Kidney (tissue), 14 donors: ENCODE data around the gene GZMA. TPM values are rescaled to one million over a fixed set of nuclear protein-coding genes. Genes with fewer than 3 reads are reported as not detected.
A peak's percentile ranks its signal among the peaks of the same experiment; 100 is the strongest.

ENCODE experiments used
- DNase-seq, 5 donors: peaks; one replicate each; pipeline ENCODE4 v3.0.0-alpha.2; 2013 to 2020
- FAIRE-seq: peaks from 2 replicates; lab custom pipeline; 2012; peaks lifted over from hg19 to GRCh38; lab: Jason Lieb, UNC
- H3K27ac ChIP-seq, 2 donors: one replicate each; pipeline ENCODE4 v1.7.0; 2013; ENCODE audit warnings: low read depth in 2 of 2, low read length in 2 of 2, inconsistent platforms in 1 of 2
- H3K27me3 ChIP-seq: one replicate; pipeline ENCODE4 v1.7.1; 2013; ENCODE audit warnings: low read length, inconsistent platforms; ENCODE audit not compliant: control insufficient read depth, insufficient read depth
- H3K36me3 ChIP-seq, 3 donors: one replicate each; pipeline versions ENCODE4 v1.7.0 to v1.7.1; 2013; ENCODE audit warnings: low read length in 3 of 3, control low read depth in 1 of 3, inconsistent platforms in 1 of 3; ENCODE audit not compliant: insufficient read depth in 3 of 3, control insufficient read depth in 2 of 3
- H3K4me1 ChIP-seq, 3 donors: one replicate each; pipeline versions ENCODE4 v1.7.0 to v1.7.1; 2013; ENCODE audit warnings: low read length in 3 of 3, inconsistent platforms in 1 of 3, low read depth in 1 of 3; ENCODE audit not compliant: control insufficient read depth in 2 of 3, insufficient read depth in 2 of 3
- H3K4me3 ChIP-seq, 3 donors: one replicate each; pipeline versions ENCODE4 v1.7.0 to v1.8.1; 2013; ENCODE audit warnings: low read length in 3 of 3, control low read depth in 1 of 3, inconsistent platforms in 1 of 3
- H3K9ac ChIP-seq, 3 donors: one replicate each; pipeline versions ENCODE4 v1.7.0 to v1.7.1; 2013; ENCODE audit warnings: low read length in 3 of 3, control low read depth in 1 of 3, inconsistent platforms in 1 of 3
- H3K9me3 ChIP-seq, 3 donors: one replicate each; pipeline versions ENCODE4 v1.7.0 to v1.7.1; 2013; ENCODE audit warnings: low read length in 3 of 3, control low read depth in 1 of 3, inconsistent platforms in 1 of 3; ENCODE audit not compliant: control insufficient read depth in 2 of 3, insufficient read depth in 1 of 3
- intact Hi-C: fragments of 100-400 bp; cut with DNase I; formaldehyde crosslinking; loops from one replicate; pipeline ENCODE4 v1.11.1; 2022
- polyA plus RNA-seq: library from polyadenylated mRNA; stranded (reverse); fragments of 350-450 nt; fragmentation: Illumina TruSeq; extraction: RNeasy Lipid Tissue Mini Kit (QIAGEN cat#74804); gene quantifications from one replicate; pipeline ENCODE4 v1.2.3, GENCODE V29; 2014; ENCODE audit warnings: low read depth, low replicate concordance; ENCODE audit not compliant: insufficient read depth
- total RNA-seq: library from RNA; stranded (reverse); fragmentation: NEBNext Ultra II Directional; extraction: Animal tissue kit (Norgen Biotek cat#: 25700); gene quantifications from one replicate; pipeline ENCODE4 v1.2.1, GENCODE V29; 2021
- TF ChIP-seq, protein P1 (sequence below): IDR thresholded peaks from 3 replicates; pipeline ENCODE4 v1.5.1; 2012; ENCODE audit warnings: mild to moderate bottlenecking, moderate library complexity, borderline replicate concordance; ENCODE audit not compliant: insufficient read depth; ENCODE audit errors: extremely low read depth
- donor health status: control.
- donor health status: control.
- donor health status: control.
- donor health status: control.
- donor health status: control.
- donor health status: DM: yes; HTN: yes; CAD: no.
- donor health status: Normal renal cell carcinoma (clear cell type).

The GZMA gene
- total and polyA plus RNA-seq, 2 donors from 2014 or later = 2.2 to 6.1 TPM

GRCh38 chr5:55146543-55147151, 44.2 kb downstream of the GZMA start:
- Histone ChIP-seq H3K9me3 (no peaks in the 10 kb centered on the region), H3K9ac (no peak overlapping the region), H3K4me1 (peaks cover 0 to 4% (median 0%) of the 10 kb centered on the region in 3 donors), H3K27me3 (no peaks in the 10 kb centered on the region), H3K27ac (no peak overlapping the region), H3K36me3 (no peaks in the 10 kb centered on the region), H3K4me3 (no peak overlapping the region)
- FAIRE-seq (no peak), DNase-seq (peak; percentile 68 to 95 (median 92))
- intact Hi-C loops = no loop called here
- TF ChIP-seq, protein P1, sequence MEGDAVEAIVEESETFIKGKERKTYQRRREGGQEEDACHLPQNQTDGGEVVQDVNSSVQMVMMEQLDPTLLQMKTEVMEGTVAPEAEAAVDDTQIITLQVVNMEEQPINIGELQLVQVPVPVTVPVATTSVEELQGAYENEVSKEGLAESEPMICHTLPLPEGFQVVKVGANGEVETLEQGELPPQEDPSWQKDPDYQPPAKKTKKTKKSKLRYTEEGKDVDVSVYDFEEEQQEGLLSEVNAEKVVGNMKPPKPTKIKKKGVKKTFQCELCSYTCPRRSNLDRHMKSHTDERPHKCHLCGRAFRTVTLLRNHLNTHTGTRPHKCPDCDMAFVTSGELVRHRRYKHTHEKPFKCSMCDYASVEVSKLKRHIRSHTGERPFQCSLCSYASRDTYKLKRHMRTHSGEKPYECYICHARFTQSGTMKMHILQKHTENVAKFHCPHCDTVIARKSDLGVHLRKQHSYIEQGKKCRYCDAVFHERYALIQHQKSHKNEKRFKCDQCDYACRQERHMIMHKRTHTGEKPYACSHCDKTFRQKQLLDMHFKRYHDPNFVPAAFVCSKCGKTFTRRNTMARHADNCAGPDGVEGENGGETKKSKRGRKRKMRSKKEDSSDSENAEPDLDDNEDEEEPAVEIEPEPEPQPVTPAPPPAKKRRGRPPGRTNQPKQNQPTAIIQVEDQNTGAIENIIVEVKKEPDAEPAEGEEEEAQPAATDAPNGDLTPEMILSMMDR = peak; percentile 94

DNA sequence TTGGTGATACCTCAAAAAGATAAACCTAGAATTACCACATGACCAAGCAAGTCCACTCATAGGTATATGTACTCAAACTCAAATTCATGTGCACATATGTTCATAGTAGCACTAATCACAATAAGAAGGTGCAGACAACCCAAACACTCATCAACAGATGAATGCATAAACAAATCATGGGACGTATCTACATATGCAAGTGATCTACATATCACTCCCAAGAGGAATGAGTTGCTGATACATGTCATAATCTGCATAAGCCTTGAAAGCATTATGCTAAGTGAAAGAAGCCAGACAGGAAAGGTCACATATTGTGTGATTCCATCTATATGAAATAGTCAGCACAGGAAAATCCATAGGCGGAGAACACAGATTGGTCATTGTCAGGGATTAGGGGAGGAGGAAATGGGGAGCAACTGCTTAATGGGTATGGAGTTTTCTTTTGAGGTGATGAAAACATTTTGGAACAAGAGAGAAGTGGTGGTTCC, 46.9 kb downstream of the GZMA start:
- DNase-seq (no peak), FAIRE-seq (no peak)
- Histone ChIP-seq H3K4me1 (peaks cover 0 to 4% (median 0%) of the 10 kb centered on the region in 3 donors), H3K9me3 (no peaks in the 10 kb centered on the region), H3K4me3 (no peak overlapping the region), H3K36me3 (no peaks in the 10 kb centered on the region), H3K9ac (no peak overlapping the region), H3K27ac (no peak overlapping the region), H3K27me3 (no peaks in the 10 kb centered on the region)
- intact Hi-C loops = no loop called here
- TF ChIP-seq, protein P1 = no peak

DNA sequence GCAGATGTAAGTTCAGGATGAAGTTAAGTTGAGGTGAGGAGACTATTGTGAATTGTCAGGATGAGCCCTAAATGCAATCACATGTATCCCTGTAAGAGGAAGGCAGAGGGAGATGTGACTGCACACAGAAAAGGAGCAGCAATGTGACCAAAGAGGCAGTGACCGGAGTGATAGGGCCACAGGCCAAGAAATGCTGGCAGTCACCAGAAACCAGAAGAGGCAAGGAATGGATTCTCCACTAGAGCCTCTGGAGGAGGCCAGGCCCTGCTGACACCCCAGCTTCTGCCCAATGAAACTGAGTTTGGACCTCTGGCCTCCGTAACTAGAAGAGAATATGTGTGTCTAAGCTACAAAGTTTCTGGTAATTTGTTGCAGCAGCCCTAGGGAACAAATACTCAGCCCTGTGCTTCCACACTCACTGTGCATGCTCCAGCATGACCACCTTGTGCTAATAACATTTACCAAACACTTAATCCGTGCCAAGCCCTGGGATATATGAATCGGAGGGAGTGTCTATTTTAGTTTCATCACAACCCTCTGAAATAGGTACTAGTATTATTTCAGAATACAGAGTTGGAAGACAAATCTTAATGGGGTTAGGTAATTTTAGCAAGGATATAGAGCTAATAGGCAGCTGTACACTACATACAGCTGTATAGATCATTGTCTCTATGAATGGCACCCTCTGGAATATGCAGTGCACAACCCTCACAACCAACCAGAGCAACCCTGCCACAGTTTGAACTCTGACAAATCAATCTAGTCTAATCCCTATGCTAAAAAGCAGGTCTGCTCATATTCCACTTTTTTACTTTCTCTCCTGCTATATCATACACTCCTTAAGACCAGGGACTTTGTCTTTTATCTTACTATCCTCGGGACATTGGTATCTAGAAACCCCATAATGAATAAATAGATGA, 49.7 kb downstream of the GZMA start:
- H3K4me1 ChIP-seq = no peaks in the 10 kb centered on the region

More for the DNA sequence above, 49.7 kb downstream of the GZMA start:
- intact Hi-C loops = loop anchor here (10.0 kb wide), 1 partner anchor 247 kb away; no protein-coding TSS in a partner anchor
- Histone ChIP-seq H3K27ac (no peak overlapping the region), H3K27me3 (no peaks in the 10 kb centered on the region), H3K9ac (no peak overlapping the region), H3K9me3 (no peaks in the 10 kb centered on the region), H3K4me3 (no peak overlapping the region), H3K36me3 (no peaks in the 10 kb centered on the region)
- TF ChIP-seq, protein P1 = no peak
- no peak for FAIRE-seq
- no peak for DNase-seq
